ENCODE measurements around the gene SLC2A1. TPM values are rescaled to one million over a fixed set of nuclear protein-coding genes. Genes with fewer than 3 reads are reported as not detected.

The SLC2A1 gene
- total and polyA plus RNA-seq, 2 of the 13 experiments (the other 11 are each of a cell fraction or from before 2014, with no cell fraction given), result 125 to 423 TPM

GRCh38 chr1:42930178-42931107 lies 28.2 kb downstream of the SLC2A1 start (continued):
- TF ChIP-seq PRDM15 (CRISPR knock-in tag; IDR thresholded peaks at IDR 0.05), result no peak
- TF ChIP-seq POLR2AphosphoS5 (IDR thresholded peaks at IDR 0.05; ENCODE audit: low read depth, low read length), result 0 out of 2 replicates have a peak, but pooled peaks have one; percentile 12
- no peak for TF ChIP-seq ZNF775 (CRISPR knock-in tag; IDR thresholded peaks at IDR 0.05; ENCODE audit: borderline replicate concordance)
- TF ChIP-seq KIAA2018 (CRISPR knock-in tag; IDR thresholded peaks at IDR 0.05; ENCODE audit: borderline replicate concordance), result no peak
- no peak for TF ChIP-seq SP4 (CRISPR knock-in tag; IDR thresholded peaks at IDR 0.05)
- no peak for TF ChIP-seq MBD4 (IDR thresholded peaks at IDR 0.05; ENCODE audit: borderline replicate concordance, low read length)
- TF ChIP-seq SATB2 (CRISPR knock-in tag; IDR thresholded peaks at IDR 0.05), result no peak
- peak; percentile 86 for TF ChIP-seq AGO2 (optimal IDR thresholded peaks at IDR 0.05; ENCODE audit: low read depth, low read length)
- TF ChIP-seq SYNCRIP (IDR thresholded peaks at IDR 0.05; ENCODE audit: insufficient read depth, low read depth, low read length), result no peak
- TF ChIP-seq ZNF687 (CRISPR knock-in tag; IDR thresholded peaks at IDR 0.05), result peak; percentile 39; the same call in 1 of the 2 replicates
